ENCODE data around the gene FLYWCH1. TPM values are rescaled to one million over a fixed set of nuclear protein-coding genes. Genes with fewer than 3 reads are reported as not detected.

The FLYWCH1 gene
- total and polyA plus RNA-seq, 2 of the 8 experiments (the other 6 are each of a cell fraction or from before 2014, with no cell fraction given), result 12.4 to 23.5 TPM

- no peak for TF ChIP-seq POLR2AphosphoS5 (IDR thresholded peaks at IDR 0.05; ENCODE audit: low read depth, low read length)
- TF ChIP-seq E2F6 (IDR thresholded peaks at IDR 0.05), result no peak
- no peak for TF ChIP-seq SIX5 (IDR thresholded peaks at IDR 0.05; ENCODE audit: low read depth, low read length)
- TF ChIP-seq CTCF (IDR thresholded peaks at IDR 0.05; ENCODE audit: control extremely low read depth in 1 of 3, insufficient read depth in 1 of 3, low read depth in 1 of 3, low read length in 3 of 3), result no peak
- H2BK5ac ChIP-seq (ENCODE audit: low read depth, low read length), result no peak overlapping the region
- no peak overlapping the region; the same call in 1 of the 2 replicates for H2BK20ac ChIP-seq (ENCODE audit: low read length)
- no peak overlapping the region for H2BK12ac ChIP-seq (ENCODE audit: low read depth, low read length)
- peak overlapping the region; percentile 66 to 81; a peak in 3 of 4 replicates for H3K4me2 ChIP-seq (ENCODE audit: insufficient read depth in 1 of 2, low read depth in 2 of 2, low read length in 2 of 2)
- no peak overlapping the region for H2AK5ac ChIP-seq (ENCODE audit: low read depth, low read length)
- H3K79me1 ChIP-seq (ENCODE audit: low read depth, low read length), result peaks cover 7% of the 10 kb centered on the region
- 80% methylated on average over 29 of the region's 33 CpGs; no CpG with 5 or more reads in 1 of the 2 experiments for WGBS, 2 experiments (ENCODE audit: extremely low coverage in 1 of 2, insufficient coverage in 1 of 2, insufficient read length in 1 of 2, insufficient replicate concordance in 2 of 2, low coverage in 1 of 2, low lambda C conversion rate in 2 of 2, missing lambda C conversion rate in 1 of 2)
- H3K4ac ChIP-seq (replicated peaks; ENCODE audit: insufficient read length, low read depth, low read length), result no peak overlapping the region
- peaks cover 17 to 26% of the 10 kb centered on the region in 2 experiments for H4K20me1 ChIP-seq (replicated peaks in 1 of 2; ENCODE audit: control insufficient read depth in 1 of 2, insufficient read depth in 2 of 2, low read length in 2 of 2)
- H3K56ac ChIP-seq (replicated peaks; ENCODE audit: insufficient read length, low read depth, low read length), result no peak overlapping the region
- no peak overlapping the region for H2BK120ac ChIP-seq (replicated peaks; ENCODE audit: low read depth, low read length)
- H3K14ac ChIP-seq (ENCODE audit: insufficient read length), result no peak overlapping the region
- no peak overlapping the region; the same call in 1 of the 2 replicates for H4K8ac ChIP-seq (ENCODE audit: extremely low read depth, insufficient read depth, low read length)
- H4K5ac ChIP-seq (ENCODE audit: insufficient read length, low read depth, low read length), result no peak overlapping the region
- no peak overlapping the region for H2BK15ac ChIP-seq (ENCODE audit: low read length)
- peak overlapping the region; percentile 30 for H4K91ac ChIP-seq (replicated peaks; ENCODE audit: insufficient read length, low read length)
- no peak overlapping the region for H3K9ac ChIP-seq (replicated peaks in 1 of 4; ENCODE audit: extremely low read depth in 1 of 4, low read depth in 3 of 4, low read length in 3 of 4)
- H3K4me1 ChIP-seq (replicated peaks in 1 of 4; ENCODE audit: control insufficient read depth in 3 of 4, insufficient read depth in 4 of 4, low read length in 3 of 4), result peaks cover 0 to 34% (median 18%) of the 10 kb centered on the region in 4 experiments; a peak in 6 of 7 replicates
- peaks cover 0 to 2% of the 10 kb centered on the region in 2 experiments; a peak in 1 of 4 replicates for H3K79me2 ChIP-seq (ENCODE audit: control insufficient read depth in 1 of 2, insufficient read depth in 2 of 2, low read length in 2 of 2)
- no peaks in the 10 kb centered on the region for H3K9me3 ChIP-seq (ENCODE audit: insufficient read depth in 2 of 2, low read depth in 1 of 2, low read length in 1 of 2)
- peak overlapping the region in 1 of 4 experiments; percentile 94; a peak in 1 of 8 replicates for H3K4me3 ChIP-seq (ENCODE audit: extremely low read depth in 1 of 4, insufficient read depth in 2 of 4, low read depth in 3 of 4, low read length in 4 of 4)
- peaks cover under 1 to 10% (median 2%) of the 10 kb centered on the region in 4 experiments; a peak in 5 of 8 replicates for H3K36me3 ChIP-seq (ENCODE audit: control insufficient read depth in 2 of 4, insufficient read depth in 4 of 4, low read length in 3 of 4)
- no peak for FAIRE-seq
- no peak overlapping the region for H3K23ac ChIP-seq (ENCODE audit: insufficient read length)
- DNase-seq (ENCODE audit: low read depth in 1 of 2, low spot score in 2 of 2), result peak in 1 of 2 experiments; percentile 47
- H3K23me2 ChIP-seq (ENCODE audit: low read depth, low read length), result peaks cover 27% of the 10 kb centered on the region
- ChIA-PET CTCF (ENCODE audit: partially characterized antibody) (interaction anchor here (0.7 to 1.8 kb wide), 10 partner anchors 9 to 64 kb away, joined by 3 to 6 read pairs (median 4); partner anchors contain the start of gene FLYWCH1), POLR2A (ENCODE audit: partially characterized antibody) (interaction anchor here (1.2 to 25.4 kb wide), 5 partner anchors 12 to 196 kb away, joined by 3 to 455 read pairs (median 111); partner anchors contain the start of genes CLDN6, HCFC1R1, PKMYT1 and THOC6)
- H3K18ac ChIP-seq (ENCODE audit: extremely low read depth, low read length), result no peak overlapping the region
- H3K27ac ChIP-seq (ENCODE audit: low read depth, low read length), result no peak overlapping the region
- H2AFZ ChIP-seq (ENCODE audit: low read length), result no peak overlapping the region
- peaks cover 15 to 32% (median 23%) of the 10 kb centered on the region in 4 experiments; a peak in 6 of 7 replicates for H3K27me3 ChIP-seq (replicated peaks in 1 of 4; ENCODE audit: control insufficient read depth in 3 of 4, extremely low read depth in 1 of 4, insufficient read depth in 3 of 4, low read length in 3 of 4)
Measured at GRCh38 chr16:2967721-2968161, 56.0 kb downstream of the FLYWCH1 start.

Measured in H1 (cell line).